HL-60 (cell line): Measurements from ENCODE around the gene CD81.

Experiments
- DNase-seq, 2 experiments: peaks; one replicate each; pipeline ENCODE4 v3.0.0-alpha.2; 2010 to 2020; ENCODE audit warnings: low read depth in 1 of 2, low spot score in 1 of 2
- H3K27ac ChIP-seq: fragments of 250-450 bp; sonication (Bioruptor Pico); replicated peaks from 2 replicates; pipeline ENCODE4 v1.5.1; 2020; ENCODE audit warnings: mild to moderate bottlenecking, moderate library complexity
- H3K27me3 ChIP-seq: fragments of 250-450 bp; sonication (Bioruptor Pico); 2 replicates; pipeline ENCODE4 v1.5.1; 2021; ENCODE audit warnings: mild to moderate bottlenecking, moderate library complexity; ENCODE audit not compliant: insufficient read depth, poor library complexity, severe bottlenecking
- H3K4me3 ChIP-seq: replicated peaks from 2 replicates; pipeline ENCODE4 v1.5.1; 2011; ENCODE audit warnings: mild to moderate bottlenecking, control low read depth, low read length; ENCODE audit not compliant: insufficient read depth
- GABPA ChIP-seq: IDR thresholded peaks from 2 replicates; pipeline ENCODE4 v1.6.1; 2012; ENCODE audit warnings: low read depth
- POLR2AphosphoS5 ChIP-seq: IDR thresholded peaks from 2 replicates; pipeline ENCODE4 v1.6.1; 2012; ENCODE audit warnings: low read depth
- SPI1 ChIP-seq: IDR thresholded peaks from 2 replicates; pipeline ENCODE4 v1.6.1; 2012; ENCODE audit warnings: low read depth, mild to moderate bottlenecking, borderline replicate concordance
- TF ChIP-seq, protein P1 (sequence below): IDR thresholded peaks from 2 replicates; pipeline ENCODE4 v1.6.1; 2012; ENCODE audit warnings: low read depth; ENCODE audit not compliant: insufficient replicate concordance
- TF ChIP-seq, protein P2 (sequence below): IDR thresholded peaks from one replicate; pipeline ENCODE4 v1.5.1; 2011; ENCODE audit warnings: low read length, control low read depth, inconsistent platforms; ENCODE audit not compliant: insufficient read depth

Gene CD81

DNA sequence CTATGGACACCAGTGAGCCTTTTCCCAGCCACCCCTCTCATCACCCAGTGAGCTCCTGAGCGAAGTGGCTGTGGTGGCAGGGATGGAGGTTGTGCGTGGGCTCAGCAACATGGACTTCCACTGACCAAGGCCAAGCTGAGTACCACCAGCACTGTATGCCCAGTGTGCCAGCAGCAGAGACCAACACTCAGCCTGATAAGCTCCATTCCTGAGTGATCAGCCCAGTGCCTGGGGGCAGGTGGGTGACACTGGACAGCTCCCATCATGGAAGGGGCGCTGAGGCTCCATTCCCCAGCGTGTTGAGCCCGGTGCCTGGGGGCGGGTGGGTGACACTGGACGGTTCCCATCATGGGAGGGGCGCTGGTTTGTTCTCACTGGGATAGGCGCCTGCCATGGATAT is 17.6 kb upstream of the CD81 start:
- Histone ChIP-seq H3K27ac (no peak overlapping the region), H3K27me3 (peaks cover 2% of the 10 kb centered on the region), H3K4me3 (no peak overlapping the region)
- no peak for DNase-seq
- TF ChIP-seq, protein P1, sequence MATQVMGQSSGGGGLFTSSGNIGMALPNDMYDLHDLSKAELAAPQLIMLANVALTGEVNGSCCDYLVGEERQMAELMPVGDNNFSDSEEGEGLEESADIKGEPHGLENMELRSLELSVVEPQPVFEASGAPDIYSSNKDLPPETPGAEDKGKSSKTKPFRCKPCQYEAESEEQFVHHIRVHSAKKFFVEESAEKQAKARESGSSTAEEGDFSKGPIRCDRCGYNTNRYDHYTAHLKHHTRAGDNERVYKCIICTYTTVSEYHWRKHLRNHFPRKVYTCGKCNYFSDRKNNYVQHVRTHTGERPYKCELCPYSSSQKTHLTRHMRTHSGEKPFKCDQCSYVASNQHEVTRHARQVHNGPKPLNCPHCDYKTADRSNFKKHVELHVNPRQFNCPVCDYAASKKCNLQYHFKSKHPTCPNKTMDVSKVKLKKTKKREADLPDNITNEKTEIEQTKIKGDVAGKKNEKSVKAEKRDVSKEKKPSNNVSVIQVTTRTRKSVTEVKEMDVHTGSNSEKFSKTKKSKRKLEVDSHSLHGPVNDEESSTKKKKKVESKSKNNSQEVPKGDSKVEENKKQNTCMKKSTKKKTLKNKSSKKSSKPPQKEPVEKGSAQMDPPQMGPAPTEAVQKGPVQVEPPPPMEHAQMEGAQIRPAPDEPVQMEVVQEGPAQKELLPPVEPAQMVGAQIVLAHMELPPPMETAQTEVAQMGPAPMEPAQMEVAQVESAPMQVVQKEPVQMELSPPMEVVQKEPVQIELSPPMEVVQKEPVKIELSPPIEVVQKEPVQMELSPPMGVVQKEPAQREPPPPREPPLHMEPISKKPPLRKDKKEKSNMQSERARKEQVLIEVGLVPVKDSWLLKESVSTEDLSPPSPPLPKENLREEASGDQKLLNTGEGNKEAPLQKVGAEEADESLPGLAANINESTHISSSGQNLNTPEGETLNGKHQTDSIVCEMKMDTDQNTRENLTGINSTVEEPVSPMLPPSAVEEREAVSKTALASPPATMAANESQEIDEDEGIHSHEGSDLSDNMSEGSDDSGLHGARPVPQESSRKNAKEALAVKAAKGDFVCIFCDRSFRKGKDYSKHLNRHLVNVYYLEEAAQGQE, result no peak
- TF ChIP-seq, protein P2, sequence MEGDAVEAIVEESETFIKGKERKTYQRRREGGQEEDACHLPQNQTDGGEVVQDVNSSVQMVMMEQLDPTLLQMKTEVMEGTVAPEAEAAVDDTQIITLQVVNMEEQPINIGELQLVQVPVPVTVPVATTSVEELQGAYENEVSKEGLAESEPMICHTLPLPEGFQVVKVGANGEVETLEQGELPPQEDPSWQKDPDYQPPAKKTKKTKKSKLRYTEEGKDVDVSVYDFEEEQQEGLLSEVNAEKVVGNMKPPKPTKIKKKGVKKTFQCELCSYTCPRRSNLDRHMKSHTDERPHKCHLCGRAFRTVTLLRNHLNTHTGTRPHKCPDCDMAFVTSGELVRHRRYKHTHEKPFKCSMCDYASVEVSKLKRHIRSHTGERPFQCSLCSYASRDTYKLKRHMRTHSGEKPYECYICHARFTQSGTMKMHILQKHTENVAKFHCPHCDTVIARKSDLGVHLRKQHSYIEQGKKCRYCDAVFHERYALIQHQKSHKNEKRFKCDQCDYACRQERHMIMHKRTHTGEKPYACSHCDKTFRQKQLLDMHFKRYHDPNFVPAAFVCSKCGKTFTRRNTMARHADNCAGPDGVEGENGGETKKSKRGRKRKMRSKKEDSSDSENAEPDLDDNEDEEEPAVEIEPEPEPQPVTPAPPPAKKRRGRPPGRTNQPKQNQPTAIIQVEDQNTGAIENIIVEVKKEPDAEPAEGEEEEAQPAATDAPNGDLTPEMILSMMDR, result no peak
- TF ChIP-seq POLR2AphosphoS5, result no peak
- no peak for TF ChIP-seq SPI1
- no peak for TF ChIP-seq GABPA

DNA sequence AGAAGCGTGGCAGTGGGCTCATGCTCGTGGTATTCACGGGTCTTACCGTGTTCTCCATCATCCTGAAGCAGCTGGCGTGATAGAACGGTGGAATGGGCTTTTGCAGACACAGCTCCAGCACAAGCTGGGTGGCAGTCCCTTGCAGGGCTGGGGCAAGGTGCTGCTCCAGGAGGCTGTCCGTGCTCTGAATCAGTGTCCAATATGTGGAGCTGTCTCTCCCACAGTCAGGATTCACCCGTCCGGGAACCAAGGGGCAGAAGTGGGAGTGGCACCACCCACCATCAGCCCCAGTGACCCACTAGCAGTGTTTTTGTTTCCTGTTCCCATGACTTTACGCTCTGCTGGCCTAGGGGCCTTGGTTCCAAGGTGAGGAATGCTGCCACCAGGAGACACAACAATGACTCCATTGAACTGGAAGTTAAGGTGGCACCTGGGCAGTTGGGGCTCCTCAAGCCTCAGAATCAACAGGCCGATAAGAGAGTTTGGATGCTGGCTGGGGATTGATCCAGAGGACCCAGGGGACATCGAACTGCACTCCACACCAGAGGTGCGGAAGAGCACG is 16.9 kb upstream of the CD81 start:
- Histone ChIP-seq H3K4me3 (no peak overlapping the region), H3K27ac (no peak overlapping the region), H3K27me3 (peaks cover 6% of the 10 kb centered on the region)
- no peak for DNase-seq
- TF ChIP-seq, protein P2, result no peak
- TF ChIP-seq, protein P1, result no peak
- no peak for TF ChIP-seq POLR2AphosphoS5
- TF ChIP-seq SPI1, result no peak
- no peak for TF ChIP-seq GABPA

DNA sequence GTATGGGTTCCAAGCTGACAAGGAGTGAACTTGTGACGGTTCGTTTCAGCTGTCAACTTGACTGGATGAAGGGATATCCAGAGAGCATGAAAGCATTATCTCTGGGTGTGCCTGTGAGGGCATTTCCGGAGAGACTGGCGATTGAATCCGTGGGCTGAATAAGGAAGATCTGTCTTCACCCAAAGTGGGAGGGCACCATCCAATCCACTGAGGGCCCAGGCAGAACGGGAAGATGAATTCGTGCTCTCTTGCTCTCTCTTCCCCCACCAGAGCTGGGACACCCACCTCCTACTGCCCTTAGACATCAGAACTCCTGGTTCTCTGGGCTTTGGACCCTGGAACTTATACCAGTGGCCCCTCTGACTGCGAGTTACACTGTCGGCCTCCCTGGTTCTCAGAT is 15.5 kb upstream of the CD81 start:
- no peak overlapping the region for H3K27ac ChIP-seq
- peaks cover 8% of the 10 kb centered on the region for H3K27me3 ChIP-seq
- DNase-seq, result no peak
- TF ChIP-seq, protein P1, result no peak
- TF ChIP-seq SPI1 (no peak), POLR2AphosphoS5 (no peak), GABPA (no peak)
- TF ChIP-seq, protein P2, result no peak
- H3K4me3 ChIP-seq, result no peak overlapping the region
